NOMO-1 treated with dmso at 0.1 percent for 144 hours (cell line): Measurements from ENCODE around the gene CLK4.

ENCODE experiments used
- DNase-seq: peaks from one replicate; lab custom pipeline; 2025; ENCODE audit not compliant: unreplicated experiment; lab: John Stamatoyannopoulos, UW

CLK4 gene

GRCh38 chr5:178554311-178554710, 72.5 kb downstream of the CLK4 start:
- DNase-seq = no peak

GRCh38 chr5:178553517-178553916, 73.3 kb downstream of the CLK4 start:
- DNase-seq = no peak
